NCI-H524 treated with DMSO at 0.1 percent for 48 hours (cell line): Measurements from ENCODE around the gene BTBD9.
"Not testable (repeated sequence)": the region's sequence is repeated elsewhere in the genome, so short reads cannot be mapped to it uniquely, and the experiment has no call there.

ENCODE experiments used
- DNase-seq: peaks from one replicate; lab custom pipeline; 2025; lab: John Stamatoyannopoulos, UW

The BTBD9 gene

GRCh38 chr6:38429546-38429945, 210.2 kb downstream of the BTBD9 start:
- DNase-seq, result no peak

- DNase-seq, result no peak
Observed at GRCh38 chr6:38427492-38428210, 212.1 kb downstream of the BTBD9 start.

- not testable (repeated sequence) for DNase-seq
Observed at GRCh38 chr6:38425788-38426488, 213.8 kb downstream of the BTBD9 start.

- no peak for DNase-seq
Observed at GRCh38 chr6:38423746-38424145, 216.0 kb downstream of the BTBD9 start.

DNA sequence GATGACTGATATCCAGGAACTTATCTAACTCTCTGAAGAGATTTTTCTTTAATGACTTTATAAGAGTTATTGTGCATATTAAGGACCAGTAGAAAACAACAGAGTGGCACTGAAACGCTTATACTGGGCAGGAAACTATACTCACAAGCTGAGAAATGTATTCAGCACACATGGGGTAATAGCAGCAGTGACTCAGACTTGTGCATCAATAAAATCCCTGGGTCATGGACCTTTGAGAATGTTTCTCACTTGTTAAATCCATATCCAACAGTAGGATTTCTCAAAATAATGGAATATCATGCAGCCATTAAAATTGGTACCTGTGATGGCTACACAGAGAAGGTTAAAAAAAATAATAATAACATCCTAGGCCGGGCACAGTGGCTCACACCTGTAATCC, 219.5 kb downstream of the BTBD9 start:
- no peak for DNase-seq

- DNase-seq, result no peak
Observed at GRCh38 chr6:38417521-38417920, 222.2 kb downstream of the BTBD9 start.

DNA sequence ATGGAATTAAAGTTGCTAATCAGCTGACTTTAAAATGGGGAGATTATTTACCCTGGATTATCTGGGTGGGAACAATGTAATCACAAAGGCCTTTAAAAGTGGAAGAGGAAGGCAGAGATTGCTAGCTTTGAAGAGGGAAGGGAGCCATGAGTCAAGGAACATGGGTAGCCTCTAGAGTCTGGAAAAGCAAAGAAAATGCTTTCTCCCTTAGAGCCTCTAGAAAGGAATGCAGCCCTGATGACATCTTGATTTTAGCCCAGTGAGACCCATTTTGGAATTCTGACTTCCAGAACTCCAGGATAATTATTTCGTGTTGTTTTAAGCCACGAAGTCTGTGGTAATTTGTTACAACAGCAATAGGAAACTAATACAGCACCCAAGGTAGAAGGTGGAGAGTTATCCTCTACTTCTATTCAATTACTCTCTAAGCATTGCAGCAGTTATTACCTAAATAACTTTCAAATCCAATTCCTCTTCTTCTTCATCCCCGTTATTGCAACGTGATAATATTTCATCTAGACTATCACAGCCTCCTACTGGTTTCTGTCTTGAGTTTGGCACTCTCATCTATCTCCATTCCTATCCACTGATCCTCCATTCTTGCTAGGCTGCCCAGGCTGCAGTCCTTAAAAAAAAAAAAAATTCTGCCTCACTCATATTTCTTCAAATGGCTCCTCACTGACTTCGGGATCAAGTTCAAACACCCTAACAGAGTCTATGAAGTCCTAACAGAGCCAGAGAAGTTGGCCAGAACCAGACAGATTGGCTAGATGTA, 224.3 kb downstream of the BTBD9 start:
- DNase-seq, result no peak

- no peak for DNase-seq
Observed at GRCh38 chr6:38413102-38413800, 226.5 kb downstream of the BTBD9 start.

DNA sequence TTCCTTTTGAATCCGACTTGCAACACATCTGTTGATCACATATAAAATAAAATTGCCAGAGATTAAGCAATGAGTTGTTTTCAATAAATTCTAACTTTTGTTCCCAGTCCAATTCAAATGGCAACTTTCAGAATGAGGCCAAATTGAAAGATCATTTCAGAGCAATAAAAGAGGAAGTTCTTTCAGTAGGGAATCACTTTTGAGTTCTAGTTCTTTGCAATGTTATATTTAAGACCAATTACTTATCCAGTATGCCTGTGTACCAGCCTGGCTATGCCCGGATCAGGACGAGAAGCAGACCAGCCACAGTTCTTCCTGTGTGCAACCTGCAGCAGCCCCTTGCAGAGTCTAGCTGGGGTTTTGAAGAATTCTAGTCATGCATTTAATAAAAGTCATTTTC, 232.5 kb downstream of the BTBD9 start:
- no peak for DNase-seq

DNA sequence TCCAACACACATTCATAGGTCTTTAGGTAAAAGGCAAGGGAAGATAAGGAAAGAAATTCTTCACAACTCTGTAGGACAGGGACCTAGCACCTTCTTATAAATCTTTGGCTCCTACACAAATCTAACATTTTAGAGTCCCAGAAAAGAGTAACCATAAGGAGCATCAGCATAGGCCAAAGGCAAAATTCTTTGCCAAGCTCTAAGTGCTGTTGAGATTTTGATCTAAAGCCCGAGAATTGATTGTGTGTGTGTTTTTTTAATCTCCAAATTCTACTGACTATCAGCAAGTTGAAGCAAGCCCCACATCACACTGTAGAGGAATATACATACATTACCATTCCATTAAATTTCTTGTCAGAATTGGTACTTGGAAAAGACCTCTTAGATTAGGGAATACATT, 233.6 kb downstream of the BTBD9 start:
- no peak for DNase-seq

DNA sequence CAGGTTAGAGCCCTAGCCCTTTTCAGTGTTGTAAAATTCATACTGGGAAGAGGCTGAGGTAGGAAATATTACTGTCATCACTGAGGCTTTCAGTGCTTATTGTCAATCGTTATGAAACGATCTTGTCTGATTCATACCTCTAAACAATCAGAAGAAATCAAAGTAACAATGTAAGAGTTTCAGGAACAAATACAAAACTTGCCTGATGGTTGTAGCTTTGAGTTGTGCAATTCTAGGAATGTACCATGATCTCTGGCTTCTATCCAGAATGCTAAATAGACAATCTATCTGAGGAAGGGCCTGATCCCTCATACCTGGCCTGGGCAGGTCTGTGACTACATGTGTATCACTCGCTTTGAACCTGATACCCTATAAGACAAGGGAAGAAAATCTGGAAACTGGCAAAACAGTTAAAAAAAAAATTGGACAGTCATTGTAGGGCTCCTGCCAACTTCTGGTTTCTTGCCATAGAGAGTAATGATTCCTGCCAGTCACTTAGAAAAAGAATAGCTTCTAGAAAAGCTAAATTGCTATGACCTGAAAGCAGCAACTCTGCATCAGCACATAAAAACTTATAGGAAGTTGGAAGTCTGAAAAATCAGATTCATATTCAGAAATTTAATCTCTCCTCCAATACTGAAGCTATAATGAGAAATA, 234.7 kb downstream of the BTBD9 start:
- DNase-seq, result no peak

GRCh38 chr6:38404355-38404754, 235.4 kb downstream of the BTBD9 start:
- no peak for DNase-seq

- DNase-seq, result no peak
Observed at GRCh38 chr6:38403548-38403947, 236.2 kb downstream of the BTBD9 start.

DNA sequence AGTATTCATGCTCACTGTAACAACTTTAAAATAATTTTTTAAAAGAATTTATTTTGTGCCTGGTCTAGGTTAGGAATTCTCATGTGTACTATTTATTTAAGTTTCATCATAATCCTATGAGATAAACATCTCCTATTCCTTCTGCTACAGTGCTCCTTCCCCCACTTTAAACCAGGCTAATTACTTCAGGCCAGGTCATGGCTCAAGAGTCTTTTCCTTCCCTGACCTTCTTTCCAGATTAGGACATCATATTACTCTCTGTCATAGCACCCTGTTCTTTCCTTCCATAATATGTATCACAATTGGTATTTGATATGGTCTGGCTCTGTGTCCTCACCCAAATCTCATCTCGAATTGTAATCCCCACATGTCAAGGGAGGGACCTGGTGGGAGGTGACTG, 239.0 kb downstream of the BTBD9 start:
- DNase-seq, result no peak

GRCh38 chr6:38400101-38400500, 239.6 kb downstream of the BTBD9 start:
- DNase-seq, result no peak

DNA sequence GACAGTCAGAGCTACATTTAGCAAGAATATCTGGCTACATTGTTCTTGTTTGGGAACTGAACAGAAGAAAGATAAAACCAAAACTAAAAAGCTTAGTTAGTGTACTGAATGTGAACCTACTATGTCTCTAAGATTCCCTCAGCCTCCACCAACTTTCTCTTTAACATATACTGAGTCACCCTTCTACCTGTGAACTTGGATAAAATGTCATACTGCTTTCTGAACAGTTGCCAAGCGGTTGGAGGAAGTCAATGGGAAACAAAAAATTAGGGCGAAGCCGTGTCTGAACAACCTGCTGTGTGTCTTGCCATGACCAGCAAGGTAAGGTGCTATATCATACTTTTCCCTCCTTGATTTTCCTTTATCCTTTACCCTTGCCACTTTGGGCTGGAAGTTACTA, 243.5 kb downstream of the BTBD9 start:
- no peak for DNase-seq

GRCh38 chr6:38393986-38394385, 245.7 kb downstream of the BTBD9 start:
- no peak for DNase-seq

GRCh38 chr6:38391626-38392579, 247.8 kb downstream of the BTBD9 start:
- DNase-seq, result no peak

GRCh38 chr6:38391206-38391605, 248.5 kb downstream of the BTBD9 start:
- no peak for DNase-seq

GRCh38 chr6:38389875-38390274, 249.9 kb downstream of the BTBD9 start:
- no peak for DNase-seq

DNA sequence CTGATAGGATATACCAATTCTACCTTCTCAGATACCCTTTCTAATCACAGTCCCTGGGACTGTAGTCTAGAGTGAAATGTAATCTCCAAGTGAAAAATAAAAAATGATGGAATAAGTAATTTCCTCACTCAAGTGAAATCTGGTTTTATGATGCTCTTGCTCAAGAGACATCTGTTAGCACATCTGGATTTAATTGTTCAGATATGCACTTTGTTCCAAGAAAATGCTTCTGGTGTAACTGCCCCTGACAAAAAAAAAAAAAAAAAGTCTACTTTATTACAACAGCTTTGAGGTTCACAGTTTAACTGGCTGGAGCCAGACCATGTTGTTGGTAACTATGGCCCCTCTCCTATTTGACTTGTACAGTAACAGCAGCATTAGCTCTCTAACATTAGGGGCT, 251.8 kb downstream of the BTBD9 start:
- DNase-seq, result no peak
